ENCODE data around the gene GNAQ.
"Not testable (repeated sequence)": the region's sequence is repeated elsewhere in the genome, so short reads cannot be mapped to it uniquely, and the experiment has no call there.

The GNAQ gene

DNA sequence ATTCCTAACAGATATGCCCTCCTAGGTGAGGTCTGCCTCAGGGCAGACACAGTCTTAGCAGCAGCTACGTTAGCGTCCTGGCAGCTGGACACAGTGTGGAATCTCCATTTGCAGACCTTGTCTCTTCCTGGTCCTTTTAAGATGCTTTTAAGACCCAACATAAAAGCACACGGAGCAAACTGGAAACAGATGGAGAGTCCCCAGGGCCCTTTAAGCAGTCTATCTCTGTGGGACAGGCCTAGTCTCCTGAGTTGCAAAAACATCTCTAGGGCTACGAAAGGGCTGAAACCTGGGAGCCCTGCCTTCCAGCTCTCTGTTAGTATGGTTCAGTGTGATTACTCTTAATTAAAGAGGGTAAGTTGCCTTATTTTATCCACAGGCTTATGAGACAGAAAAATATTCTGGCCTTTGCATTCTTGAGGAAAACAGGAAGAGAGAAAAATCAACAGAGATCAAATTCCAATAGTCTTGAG is 317.5 kb downstream of the GNAQ start:
- DNase-seq, result no peak

DNA sequence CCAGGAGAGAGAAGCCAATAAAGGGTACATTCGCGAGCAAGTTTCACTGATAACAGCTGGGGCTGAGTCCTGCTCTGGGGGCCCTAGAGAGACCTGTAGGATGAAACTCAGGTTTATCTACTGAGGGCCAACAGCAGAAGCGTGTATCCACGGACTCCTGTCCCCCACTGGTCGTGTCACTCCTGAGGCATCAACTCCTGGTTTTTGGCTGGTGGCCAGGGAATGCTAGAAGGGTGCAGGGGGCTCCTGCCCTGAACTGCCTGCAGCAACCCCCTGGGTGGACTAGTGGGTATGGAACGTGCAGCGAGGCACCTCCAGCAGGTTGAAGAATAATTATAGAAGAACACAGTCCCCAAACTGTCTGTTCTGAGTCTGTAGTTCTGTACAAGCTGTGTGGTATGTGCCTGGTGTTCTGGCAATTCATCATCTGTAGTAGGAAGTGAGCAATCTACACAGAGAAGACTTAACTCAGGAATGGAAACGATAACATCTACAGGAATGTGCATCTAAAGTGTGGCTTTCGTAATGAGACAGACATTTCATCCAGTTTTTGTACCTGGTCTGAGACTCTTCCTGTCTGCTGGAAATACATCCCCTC is 319.0 kb downstream of the GNAQ start:
- DNase-seq, result no peak

DNA sequence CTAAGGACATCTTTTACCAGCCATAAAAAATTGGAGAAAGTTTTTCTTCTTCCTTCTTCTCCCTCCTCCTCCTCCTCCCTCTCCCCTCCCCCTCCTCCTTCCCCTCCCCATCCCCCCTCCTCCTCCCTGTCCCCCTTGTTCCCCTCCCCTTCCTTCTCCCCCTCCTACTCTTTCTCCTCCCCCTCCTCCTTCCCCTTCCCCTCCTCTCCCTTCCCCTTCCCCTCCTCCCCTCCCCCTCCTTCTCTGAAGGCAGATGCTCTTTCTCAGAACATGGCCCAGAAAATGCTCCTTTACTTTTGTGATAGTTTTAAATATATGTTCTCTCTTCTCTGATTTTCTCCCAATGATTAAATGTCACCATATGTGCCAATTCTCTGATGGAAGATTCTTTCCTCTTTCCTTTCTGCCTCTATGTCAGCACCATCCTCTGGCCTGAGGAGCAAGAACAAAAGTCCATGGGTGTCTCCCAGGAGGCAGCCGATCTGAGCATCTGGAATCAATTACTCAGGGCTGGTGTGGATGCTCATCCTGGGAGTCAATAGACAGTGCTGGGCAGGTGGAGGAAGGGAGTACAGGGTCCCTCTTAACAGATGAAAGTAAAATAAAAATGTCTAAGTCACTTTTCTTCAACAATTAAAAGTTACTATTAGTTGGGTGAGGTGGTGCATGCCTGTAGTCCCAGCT is 320.5 kb downstream of the GNAQ start:
- DNase-seq, result no peak

DNA sequence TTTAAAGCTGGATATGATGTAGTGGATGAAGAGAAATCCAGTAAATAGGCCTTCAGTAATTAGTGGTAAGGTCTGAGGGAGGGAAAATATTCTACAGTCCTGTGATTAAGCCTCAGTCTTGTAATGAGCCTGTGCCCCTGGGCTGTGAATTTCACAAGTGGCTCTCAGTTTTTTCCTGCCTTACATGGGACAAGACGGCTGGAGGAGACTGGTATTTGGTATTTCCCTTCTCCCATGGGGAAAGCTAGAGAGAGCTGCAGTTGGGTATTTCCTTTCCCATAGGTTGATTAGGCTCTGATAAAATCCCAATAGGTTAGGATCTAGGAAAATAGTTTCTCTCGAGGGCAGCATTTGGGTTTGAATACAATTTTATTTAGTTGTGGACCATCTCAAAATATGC is 321.3 kb downstream of the GNAQ start:
- DNase-seq, result no peak

DNA sequence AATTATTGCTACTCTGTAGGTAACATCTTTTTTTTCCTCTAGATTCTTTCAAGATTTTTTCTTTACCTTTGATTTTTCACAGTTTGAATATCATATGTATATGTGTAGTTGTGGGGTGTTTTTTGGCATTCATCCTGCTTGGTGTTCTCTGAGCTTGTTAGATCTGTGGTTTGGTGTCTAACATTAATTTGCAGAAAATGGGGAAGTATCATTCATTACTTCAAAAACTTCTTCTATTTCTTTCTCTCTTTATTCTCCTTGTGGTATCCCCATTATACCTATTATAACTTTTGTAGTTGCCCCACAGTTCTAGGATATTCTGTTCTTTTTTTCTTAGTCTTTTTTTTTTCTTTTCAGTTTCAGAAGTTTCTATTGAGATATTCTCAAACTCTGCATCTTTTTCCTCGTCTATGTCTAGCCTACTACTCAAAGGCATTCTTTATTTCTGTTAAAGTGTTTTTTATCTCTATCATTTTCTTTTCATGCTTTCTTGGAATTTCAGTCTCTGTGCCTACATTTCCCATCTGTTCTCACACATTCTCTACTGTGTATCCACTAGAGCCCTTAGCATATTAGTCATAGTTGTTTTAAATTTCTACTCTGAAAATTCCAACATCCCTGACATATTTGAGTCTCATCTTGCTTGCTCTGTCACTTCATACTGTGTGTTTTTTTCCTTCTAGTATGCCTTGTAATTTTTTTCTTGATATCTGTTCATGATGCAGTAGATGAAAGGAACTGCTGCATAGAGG is 323.4 kb downstream of the GNAQ start:
- no peak for DNase-seq

DNA sequence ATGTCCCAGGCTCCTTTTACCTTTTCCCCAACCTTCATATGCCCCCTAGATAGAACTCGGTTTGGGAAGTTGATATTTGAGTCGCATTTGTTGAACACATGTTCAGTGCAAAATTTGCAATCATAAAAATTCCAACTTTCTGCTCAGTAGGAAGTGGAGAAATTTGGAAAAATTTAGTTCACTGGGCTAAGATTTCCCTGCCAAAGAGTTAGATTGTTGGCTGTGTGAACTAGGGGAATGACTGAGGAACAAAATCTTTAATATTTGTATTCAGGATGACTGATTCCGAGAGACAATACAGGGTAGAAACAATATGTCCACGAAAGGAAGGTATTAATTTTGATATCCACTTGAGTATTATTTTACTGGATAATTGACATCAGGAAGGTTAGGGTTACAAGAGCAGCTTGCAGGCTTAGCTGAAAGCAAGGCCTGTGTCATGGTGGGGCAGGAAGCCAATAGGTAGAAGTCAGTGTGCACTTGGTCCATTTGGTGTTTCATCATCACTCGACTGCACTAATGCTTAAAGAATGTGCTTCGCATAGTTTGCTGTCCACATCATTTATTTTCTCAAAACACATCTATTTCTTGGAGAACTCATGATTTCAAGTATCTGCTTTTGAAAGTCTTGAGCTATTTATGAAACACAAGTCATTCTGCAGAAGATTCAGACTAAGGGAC is 324.1 kb downstream of the GNAQ start:
- no peak for DNase-seq

DNA sequence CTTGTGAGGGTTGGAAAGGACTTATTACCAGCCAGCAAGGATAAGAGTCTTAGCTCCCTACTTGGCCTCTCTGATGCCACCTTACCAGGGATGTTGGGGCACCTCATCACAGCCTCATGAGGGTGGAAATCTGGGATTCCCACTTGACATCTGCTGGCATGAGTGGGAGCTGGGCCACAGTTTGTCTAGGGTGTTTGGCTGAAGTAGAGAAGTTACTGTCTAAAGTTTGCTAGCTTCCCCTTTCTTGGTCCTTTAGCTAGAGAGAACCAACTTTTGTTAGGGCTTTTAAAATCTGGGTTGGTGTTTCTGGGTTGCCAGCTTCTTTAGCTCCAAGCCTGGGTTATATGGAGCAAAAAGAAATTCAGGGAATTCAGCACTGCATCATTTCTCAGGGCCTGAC is 326.0 kb downstream of the GNAQ start:
- DNase-seq, result no peak

DNA sequence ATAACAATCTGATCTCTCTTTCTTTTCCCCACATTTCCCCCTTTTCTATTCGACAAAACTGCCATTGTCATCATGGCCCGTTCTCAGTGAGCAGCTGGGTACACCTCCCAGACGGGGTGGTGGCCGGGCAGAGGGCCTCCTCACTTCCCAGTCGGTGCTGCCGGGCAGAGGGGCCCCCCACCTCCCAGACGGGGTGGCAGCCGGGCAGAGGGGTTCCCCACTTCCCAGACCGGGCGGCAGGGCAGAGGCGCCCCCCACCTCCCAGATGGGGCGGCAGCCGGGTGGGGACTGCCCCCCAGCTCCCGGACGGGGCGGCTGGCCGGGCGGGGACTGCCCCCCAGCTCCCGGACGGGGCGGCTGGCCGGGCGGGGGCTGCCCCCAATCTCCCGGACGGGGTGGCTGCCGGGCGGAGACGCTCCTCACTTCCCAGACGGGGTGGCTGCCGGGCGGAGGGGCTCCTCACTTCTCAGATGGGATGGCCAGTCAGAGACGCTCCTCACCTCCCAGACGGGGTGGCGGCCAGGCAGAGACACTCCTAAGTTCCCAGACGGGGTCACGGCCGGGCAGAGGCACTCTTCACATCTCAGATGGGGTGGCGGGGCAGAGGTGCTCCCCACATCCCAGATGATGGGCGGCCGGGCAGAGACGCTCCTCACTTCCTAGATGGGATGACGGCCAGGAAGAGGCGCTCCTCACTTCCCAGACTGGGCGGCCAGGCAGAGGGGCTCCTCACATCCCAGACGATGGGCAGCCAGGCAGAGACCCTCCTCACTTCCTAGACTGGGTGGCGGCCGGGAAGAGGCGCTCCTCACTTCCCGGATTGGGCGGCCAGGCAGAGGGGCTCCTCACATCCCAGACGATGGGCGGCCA is 328.9 kb downstream of the GNAQ start:
- DNase-seq, result not testable (repeated sequence)

DNA sequence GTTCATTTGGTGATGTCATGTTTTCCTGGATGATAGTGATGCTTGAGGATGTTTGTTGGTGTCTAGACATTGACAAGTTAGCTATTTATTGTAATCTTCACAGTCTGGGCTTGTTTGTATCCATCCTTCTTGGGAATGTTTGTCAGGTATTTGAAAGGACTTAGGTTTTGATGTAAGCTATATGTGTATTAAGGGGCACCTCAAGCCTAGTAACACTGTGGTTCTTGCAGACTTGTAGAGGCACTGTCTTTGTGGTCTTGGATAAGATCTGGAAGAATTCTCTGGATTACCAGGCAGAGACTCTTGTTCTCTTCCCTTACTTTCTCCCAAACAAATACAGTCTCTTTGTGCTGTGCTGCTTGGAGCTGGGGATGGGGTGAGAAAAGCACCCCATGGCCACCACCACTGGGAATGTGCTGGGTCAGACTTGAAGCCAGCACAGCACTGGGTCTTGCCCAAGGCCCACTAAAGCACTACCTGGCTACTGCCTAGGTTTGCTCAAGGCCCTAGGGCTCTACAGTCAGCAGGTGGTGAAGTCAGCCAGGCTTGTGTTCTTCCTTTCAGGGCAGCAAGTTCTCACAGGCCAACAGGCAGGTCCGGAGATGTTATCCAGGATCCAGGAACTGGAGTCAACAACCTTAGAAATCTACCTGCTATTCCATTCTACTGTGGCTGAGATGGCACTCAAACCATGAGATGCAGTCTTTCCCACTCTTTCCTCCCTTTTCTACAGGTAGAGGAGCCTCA is 334.2 kb downstream of the GNAQ start:
- DNase-seq, result no peak

DNA sequence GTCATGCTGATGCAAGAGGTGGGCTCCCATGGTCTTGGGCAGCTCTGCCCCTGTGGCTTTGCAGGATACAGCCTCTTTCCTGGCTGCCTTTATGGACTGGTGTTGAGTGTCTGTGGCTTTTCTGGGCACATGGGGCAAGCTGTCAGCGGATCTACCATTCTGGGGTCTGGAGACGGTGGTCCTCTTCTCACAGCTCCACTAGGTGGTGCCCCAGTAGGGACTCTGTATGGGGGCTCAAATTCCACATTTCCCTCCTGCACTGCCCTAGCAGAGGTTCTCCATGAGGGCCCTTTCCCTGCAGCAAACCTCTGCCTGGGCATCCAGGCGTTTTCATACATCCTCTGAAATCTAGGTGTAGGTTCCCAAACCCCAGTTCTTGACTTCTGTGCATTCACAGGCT is 340.9 kb downstream of the GNAQ start:
- not testable (repeated sequence) for DNase-seq

DNA sequence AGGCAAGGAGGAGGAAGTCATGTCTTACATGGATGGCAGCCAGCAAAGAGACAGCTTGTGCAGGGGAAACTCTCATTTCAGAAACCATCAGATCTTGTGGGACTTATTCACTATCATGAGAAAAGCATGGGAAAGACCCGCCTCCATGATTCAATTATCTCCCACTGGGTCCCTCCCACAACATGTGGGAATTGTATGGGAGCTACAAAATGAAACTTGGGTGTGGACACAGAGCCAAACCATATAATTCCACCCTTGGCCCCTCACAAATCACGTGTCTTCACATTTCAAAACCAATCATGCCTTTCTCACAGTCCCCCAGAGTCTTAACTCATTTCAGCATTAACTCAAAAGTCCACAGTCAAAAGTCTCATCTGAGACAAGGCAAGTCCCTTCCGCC is 341.5 kb downstream of the GNAQ start:
- not testable (repeated sequence) for DNase-seq

DNA sequence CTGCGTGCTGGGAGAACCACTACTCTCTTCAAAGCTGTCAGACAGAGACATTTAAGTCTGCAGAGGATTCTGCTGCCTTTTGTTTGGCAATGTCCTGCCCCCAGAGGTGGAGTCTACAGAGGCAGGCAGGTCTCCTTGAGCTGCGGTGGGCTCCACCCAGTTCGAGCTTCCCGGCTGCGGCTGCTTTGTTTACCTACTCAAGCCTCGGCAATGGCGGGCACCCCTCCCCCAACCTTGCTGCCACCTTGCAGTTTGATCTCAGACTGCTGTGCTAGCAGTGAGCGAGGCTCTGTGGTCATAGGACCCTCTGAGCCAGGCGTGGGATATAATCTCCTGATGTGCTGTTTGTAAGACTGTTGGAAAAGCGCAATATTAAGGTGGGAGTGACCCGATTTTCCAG is 343.9 kb downstream of the GNAQ start:
- DNase-seq, result not testable (repeated sequence)

DNA sequence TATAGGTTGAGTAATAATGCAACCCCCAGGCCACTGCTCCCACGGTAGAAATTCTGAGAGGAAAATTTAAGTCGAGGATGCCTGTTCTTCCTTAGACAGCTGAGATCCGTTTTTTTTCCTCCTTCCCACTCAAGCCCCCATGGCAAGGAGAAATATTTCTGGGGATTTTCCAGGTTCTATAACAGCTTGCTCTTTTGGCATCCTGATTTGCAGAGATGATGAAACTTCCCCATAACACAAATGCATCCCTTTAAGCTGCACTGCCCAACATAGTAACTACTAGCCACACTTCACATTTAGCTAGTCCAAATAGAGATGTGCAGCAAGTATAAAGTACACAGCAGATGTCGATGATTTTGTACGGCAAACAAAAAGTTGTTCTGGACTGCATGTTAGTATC is 351.0 kb downstream of the GNAQ start:
- DNase-seq, result no peak

DNA sequence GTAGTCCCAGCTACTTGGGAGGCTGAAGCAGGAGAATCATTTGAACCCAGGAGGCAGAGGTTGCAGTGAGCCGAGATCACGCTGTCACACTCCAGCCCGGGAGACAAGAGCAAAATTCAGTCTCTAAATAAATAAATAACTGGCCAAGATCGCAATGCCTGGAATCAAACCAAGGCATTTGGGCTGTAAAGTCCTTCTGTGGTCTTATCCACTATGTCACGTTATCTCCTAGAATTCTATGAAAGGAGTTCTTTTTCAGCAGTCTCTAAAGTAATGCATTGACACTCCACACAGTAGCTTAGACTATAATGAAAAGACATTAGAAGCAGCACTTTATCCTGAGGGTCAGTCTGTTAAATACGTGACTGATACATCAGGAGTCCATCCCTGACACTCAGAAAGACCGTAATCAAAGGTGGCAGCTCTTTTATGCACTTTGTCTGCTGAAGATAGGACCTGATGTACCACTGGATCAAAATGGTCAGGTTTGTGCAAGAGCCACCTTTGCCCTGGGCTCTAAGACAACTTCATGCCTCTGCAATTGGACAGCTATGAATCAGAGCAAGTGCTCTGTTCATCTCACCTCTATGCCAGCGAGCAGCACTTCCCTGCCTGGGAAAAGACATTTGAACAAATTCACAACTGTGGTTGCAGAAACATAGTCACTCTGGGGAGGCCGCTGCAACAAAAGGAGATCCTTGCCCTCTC is 351.8 kb downstream of the GNAQ start:
- no peak for DNase-seq

DNA sequence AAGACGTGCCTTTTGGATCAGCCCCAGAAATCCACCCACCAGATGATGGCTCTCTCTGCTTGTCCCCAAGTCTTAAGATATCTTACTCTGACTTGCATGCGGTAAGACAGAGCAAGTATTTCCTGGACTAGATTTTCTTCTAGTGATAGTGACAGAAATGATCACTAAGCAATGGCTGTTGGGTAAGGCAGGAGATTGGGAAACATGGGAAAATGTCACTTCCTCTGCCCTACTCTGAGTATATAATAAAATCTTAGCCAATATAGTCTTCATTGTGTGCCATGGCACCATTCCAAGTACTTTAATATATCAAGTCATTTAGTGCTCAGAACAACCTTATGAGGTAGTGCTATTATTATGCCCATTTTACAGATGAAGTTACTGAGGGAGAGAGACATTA is 352.5 kb downstream of the GNAQ start:
- DNase-seq, result no peak

DNA sequence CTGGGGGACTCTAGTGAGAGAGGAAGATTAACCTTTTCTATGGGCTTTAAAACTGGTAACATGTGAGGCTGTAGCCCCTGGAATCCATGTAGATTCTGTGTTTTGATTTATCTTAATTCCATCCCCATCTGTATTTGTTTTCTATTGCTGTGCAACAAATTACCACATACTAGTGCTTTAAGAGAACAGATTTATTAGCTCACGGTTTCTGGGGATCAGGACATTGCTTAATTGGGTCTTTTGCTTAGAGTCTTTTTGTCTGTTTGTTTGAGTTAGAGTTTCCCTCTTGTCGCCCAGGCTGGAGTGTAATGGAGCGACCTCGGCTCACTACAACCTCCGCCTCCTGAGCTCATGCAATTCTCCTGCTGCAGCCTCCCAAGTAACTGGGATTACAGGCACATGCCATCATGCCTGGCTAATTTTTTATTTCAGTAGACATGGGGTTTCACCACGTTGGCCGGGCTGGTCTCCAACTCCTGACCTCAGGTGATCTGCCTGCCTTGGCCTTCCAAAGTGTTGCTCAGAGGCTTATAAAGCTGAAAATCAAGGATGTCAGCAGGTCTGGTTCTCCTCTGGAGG is 353.6 kb downstream of the GNAQ start:
- DNase-seq, result no peak

DNA sequence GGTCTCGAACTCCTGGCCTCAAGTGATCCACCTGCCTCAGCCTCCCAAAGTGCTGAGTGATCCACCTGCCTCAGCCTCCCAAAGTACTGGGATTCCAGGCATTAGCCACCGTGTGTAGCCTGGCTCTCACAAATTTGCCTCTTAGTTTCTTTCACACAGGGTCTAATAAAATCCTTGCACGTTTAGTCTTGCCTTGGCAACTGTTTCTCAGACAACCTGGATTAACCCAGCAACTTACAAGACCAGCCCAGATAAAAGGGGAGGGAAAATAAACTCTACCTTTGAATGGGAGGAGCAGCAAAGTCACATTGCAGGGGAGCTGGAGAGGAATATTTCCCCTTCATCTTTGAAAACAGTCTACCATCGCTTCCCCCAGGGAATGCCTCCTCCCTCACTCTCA is 354.2 kb downstream of the GNAQ start:
- DNase-seq, result no peak

DNA sequence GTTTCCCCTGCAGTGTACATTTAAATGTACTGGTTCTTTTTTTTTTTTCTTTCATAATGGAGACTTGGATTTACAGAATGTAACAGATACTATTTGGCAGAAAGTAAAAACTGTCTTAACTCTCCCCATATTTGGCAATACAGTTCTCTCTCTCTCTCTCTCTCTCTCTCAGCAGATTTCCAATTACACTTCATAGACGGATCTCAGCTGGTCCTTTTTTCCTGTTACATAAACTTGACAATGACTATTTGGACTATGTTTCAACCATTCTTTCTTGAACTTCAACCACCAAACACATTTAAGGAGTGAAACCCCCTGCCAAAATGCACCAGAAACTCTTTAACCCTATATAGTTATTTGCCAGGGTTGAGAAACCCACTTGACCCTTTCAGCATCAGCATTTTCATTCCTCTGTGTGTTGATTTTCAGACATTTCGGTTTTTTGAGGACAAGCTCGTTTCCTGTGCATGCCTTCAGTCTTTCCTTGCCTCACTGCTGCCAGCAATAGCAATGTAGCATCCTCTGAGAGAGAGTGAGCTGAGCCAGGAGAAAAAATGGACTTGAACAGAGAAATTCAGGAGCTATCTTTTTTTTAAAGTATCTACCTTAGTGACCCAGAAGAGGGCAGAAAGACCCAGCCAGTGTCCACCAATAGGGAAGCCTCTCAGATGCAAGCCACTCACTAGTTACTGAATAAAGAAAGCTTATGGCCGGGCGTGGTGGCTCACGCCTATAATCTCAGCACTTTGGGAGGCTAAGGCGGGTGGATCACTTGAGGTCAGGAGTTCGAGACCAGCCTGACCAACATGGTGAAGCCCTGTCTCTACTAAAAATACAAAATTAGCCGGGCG is 357.4 kb downstream of the GNAQ start:
- DNase-seq, result no peak

DNA sequence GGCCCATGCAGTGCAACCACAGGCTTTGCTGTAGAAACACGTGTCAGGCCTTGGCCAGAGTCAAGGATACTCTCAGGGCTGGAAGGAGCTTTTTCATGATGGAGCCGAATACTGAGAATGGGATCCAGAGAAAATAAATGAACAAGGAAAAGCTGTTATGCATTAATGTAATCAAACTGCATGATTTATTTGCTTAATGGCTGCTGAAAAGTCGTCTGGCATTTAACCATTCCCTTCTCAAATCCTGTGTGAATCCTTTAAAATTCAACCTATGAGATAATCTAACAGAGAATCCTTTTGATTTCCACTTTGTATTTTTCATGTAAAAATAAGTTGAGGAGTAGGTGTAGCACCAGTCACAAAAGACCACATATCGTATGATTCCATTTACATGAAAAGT is 359.4 kb downstream of the GNAQ start:
- no peak for DNase-seq

DNA sequence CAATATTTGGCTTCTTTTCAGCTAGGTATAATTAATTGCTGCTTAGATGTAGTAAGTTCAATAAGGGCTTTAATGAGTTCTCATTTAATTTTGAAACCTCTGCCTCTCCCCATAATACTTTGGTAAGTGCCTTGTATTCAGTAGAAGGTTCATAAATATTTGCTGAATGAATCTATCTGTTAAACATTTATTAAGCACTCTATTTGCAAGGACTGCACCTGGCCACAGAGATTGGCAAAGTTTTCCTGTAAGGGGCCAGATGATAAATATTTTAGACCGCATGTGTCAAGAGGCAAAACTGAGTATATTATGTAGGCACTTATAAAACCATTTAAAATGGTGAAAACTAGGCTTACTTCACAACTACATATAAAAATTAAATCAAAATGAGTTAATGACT is 364.5 kb downstream of the GNAQ start:
- DNase-seq, result no peak
